ENCODE results near the gene CNGA2. TPM values are rescaled to one million over a fixed set of nuclear protein-coding genes. Genes with fewer than 3 reads are reported as not detected.

The CNGA2 gene
- polyA plus RNA-seq, 10 donors = 0.07 TPM; not detected in 9

Other genes starting within 250 kb of the CNGA2 start
- gene PASD1, start 171.1 kb upstream of the CNGA2 start, polyA plus RNA-seq (ENCODE audit: insufficient read length in 10 of 10) = under 1 TPM in 4 of 10 donors, not detected in 6; 0.04 to 0.12 (median 0.07) TPM
- gene PRRG3, start 39.3 kb upstream of the CNGA2 start, polyA plus RNA-seq (ENCODE audit: insufficient read length in 10 of 10) = 10 to 100 TPM; 24.7 to 33.5 (median 29.0) TPM
- gene FATE1, start 18.7 kb upstream of the CNGA2 start, polyA plus RNA-seq (ENCODE audit: insufficient read length in 10 of 10) = 1 to 10 TPM in 9 of 10 donors, under 1 TPM in 1; 0.56 to 1.8 (median 1.3) TPM
- not detected for gene MAGEA4, start 178.1 kb downstream of the CNGA2 start, polyA plus RNA-seq (ENCODE audit: insufficient read length in 10 of 10)
- 10 to 100 TPM; 18.2 to 83.3 (median 35.6) TPM for gene GABRE, start 239.9 kb downstream of the CNGA2 start, polyA plus RNA-seq (ENCODE audit: insufficient read length in 10 of 10)

Data from muscle of back (tissue), 10 donors.